ENCODE results near the gene ME1.

The ME1 gene

DNA sequence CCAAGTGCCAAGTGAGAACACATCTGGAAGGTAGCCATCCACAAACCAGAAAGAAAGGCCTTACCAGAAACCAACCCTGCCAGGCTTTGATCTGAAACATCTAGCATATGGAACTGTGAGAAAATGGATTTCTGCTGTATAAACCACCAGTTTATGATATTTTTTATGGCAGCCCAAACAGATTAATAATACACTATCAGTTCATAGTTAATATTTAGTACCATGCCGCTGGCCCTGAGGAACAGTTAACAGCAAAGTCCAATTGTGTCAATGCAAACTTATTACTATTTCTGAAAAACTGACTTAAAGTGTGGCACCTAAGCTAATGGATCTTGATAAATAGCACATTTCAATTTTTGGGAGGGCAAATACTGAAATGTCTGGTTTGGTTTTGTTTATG, 46.1 kb upstream of the ME1 start:
- Histone ChIP-seq H3K9ac (ENCODE audit: low read length) (no peak overlapping the region), H3K4me1 (ENCODE audit: low read length) (no peaks in the 10 kb centered on the region), H3K27ac (ENCODE audit: low read length) (no peak overlapping the region), H3K4me2 (ENCODE audit: low read depth, low read length) (no peak overlapping the region), H3K27me3 (replicated peaks; ENCODE audit: insufficient read depth, low read length) (no peaks in the 10 kb centered on the region), H3K79me2 (ENCODE audit: low read length) (no peaks in the 10 kb centered on the region), H4K20me1 (ENCODE audit: insufficient read depth, low read length) (no peaks in the 10 kb centered on the region), H3K36me3 (replicated peaks; ENCODE audit: insufficient read depth, low read length) (no peaks in the 10 kb centered on the region), H3K9me3 (replicated peaks; ENCODE audit: insufficient read depth, low read length) (no peaks in the 10 kb centered on the region), H3F3A (ENCODE audit: insufficient read depth, low read length) (no peaks in the 10 kb centered on the region), H3K9me2 (replicated peaks; ENCODE audit: insufficient read depth, low read length) (no peaks in the 10 kb centered on the region), H2AFZ (ENCODE audit: low read length) (no peak overlapping the region), H3K4me3 (ENCODE audit: low read length) (no peak overlapping the region)
- DNase-seq = no peak
- TF ChIP-seq EZH2 (optimal IDR thresholded peaks at IDR 0.05; ENCODE audit: low read depth, low read length) (no peak), EZH2phosphoT487 (IDR thresholded peaks at IDR 0.05; ENCODE audit: low read length) (no peak)
- TF ChIP-seq, protein P1, sequence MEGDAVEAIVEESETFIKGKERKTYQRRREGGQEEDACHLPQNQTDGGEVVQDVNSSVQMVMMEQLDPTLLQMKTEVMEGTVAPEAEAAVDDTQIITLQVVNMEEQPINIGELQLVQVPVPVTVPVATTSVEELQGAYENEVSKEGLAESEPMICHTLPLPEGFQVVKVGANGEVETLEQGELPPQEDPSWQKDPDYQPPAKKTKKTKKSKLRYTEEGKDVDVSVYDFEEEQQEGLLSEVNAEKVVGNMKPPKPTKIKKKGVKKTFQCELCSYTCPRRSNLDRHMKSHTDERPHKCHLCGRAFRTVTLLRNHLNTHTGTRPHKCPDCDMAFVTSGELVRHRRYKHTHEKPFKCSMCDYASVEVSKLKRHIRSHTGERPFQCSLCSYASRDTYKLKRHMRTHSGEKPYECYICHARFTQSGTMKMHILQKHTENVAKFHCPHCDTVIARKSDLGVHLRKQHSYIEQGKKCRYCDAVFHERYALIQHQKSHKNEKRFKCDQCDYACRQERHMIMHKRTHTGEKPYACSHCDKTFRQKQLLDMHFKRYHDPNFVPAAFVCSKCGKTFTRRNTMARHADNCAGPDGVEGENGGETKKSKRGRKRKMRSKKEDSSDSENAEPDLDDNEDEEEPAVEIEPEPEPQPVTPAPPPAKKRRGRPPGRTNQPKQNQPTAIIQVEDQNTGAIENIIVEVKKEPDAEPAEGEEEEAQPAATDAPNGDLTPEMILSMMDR (IDR thresholded peaks at IDR 0.05; ENCODE audit: low read length) = no peak

DNA sequence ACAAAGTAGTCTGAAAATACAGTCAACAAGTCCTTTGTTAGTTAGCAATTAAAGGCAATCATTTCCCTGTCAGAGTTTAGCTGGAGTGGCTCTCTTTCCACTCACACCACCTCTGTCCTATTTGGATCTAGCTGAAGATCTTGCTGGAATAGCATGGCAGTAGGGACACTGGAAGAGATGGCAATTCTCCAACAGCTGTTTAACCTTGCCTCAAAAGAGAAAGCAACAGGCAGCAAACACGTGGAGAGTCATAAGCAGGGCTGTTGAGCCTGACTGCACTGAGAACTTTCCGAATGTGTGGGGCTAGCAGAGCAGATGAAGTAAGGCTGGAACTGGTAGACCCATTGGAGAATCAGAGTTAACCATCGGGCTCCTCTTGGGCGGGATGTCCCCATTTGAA, 43.5 kb upstream of the ME1 start:
- Histone ChIP-seq H3K9me2 (replicated peaks; ENCODE audit: insufficient read depth, low read length) (no peaks in the 10 kb centered on the region), H3K36me3 (replicated peaks; ENCODE audit: insufficient read depth, low read length) (no peaks in the 10 kb centered on the region), H2AFZ (ENCODE audit: low read length) (no peak overlapping the region), H3K4me3 (ENCODE audit: low read length) (no peak overlapping the region), H3F3A (ENCODE audit: insufficient read depth, low read length) (no peaks in the 10 kb centered on the region), H3K27ac (ENCODE audit: low read length) (no peak overlapping the region), H3K9me3 (replicated peaks; ENCODE audit: insufficient read depth, low read length) (no peaks in the 10 kb centered on the region), H3K9ac (ENCODE audit: low read length) (no peak overlapping the region), H3K4me2 (ENCODE audit: low read depth, low read length) (no peak overlapping the region), H3K4me1 (ENCODE audit: low read length) (no peaks in the 10 kb centered on the region), H4K20me1 (ENCODE audit: insufficient read depth, low read length) (no peaks in the 10 kb centered on the region), H3K27me3 (replicated peaks; ENCODE audit: insufficient read depth, low read length) (no peaks in the 10 kb centered on the region), H3K79me2 (ENCODE audit: low read length) (no peaks in the 10 kb centered on the region)
- no peak for DNase-seq
- no peak for TF ChIP-seq EZH2 (optimal IDR thresholded peaks at IDR 0.05; ENCODE audit: low read depth, low read length)
- no peak for TF ChIP-seq EZH2phosphoT487 (IDR thresholded peaks at IDR 0.05; ENCODE audit: low read length)
- TF ChIP-seq, protein P1 (IDR thresholded peaks at IDR 0.05; ENCODE audit: low read length) = no peak

DNA sequence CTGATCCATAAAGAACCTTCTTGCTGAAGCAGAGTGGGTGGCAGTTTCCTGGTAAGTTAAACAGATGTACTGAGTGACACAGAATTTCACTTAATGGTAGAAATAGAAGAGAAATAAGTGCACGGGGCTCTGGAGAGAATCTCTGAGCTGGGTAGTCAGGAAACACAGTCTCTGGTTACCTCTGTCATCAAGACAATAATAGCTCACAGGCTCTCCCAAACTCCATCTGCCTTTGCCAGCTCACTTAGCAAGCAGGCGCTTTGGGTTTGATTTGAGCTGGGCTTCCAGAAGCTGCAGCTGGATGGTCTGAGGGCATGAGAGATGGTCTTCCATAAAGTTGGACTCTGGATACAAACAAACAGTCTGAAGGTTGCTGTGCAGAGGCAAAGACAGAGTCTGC, 41.9 kb upstream of the ME1 start:
- no peak overlapping the region for H3K9ac ChIP-seq (ENCODE audit: low read length)
- H2AFZ ChIP-seq (ENCODE audit: low read length) = no peak overlapping the region
- H3K9me3 ChIP-seq (replicated peaks; ENCODE audit: insufficient read depth, low read length) = no peaks in the 10 kb centered on the region
- H3K79me2 ChIP-seq (ENCODE audit: low read length) = no peaks in the 10 kb centered on the region
- no peaks in the 10 kb centered on the region for H3K4me1 ChIP-seq (ENCODE audit: low read length)
- no peaks in the 10 kb centered on the region for H4K20me1 ChIP-seq (ENCODE audit: insufficient read depth, low read length)
- DNase-seq = no peak
- no peaks in the 10 kb centered on the region for H3K27me3 ChIP-seq (replicated peaks; ENCODE audit: insufficient read depth, low read length)
- no peaks in the 10 kb centered on the region for H3F3A ChIP-seq (ENCODE audit: insufficient read depth, low read length)
- TF ChIP-seq, protein P1 (IDR thresholded peaks at IDR 0.05; ENCODE audit: low read length) = no peak
- TF ChIP-seq EZH2phosphoT487 (IDR thresholded peaks at IDR 0.05; ENCODE audit: low read length) (no peak), EZH2 (optimal IDR thresholded peaks at IDR 0.05; ENCODE audit: low read depth, low read length) (no peak)
- no peak overlapping the region for H3K4me3 ChIP-seq (ENCODE audit: low read length)
- no peak overlapping the region for H3K4me2 ChIP-seq (ENCODE audit: low read depth, low read length)
- H3K36me3 ChIP-seq (replicated peaks; ENCODE audit: insufficient read depth, low read length) = no peaks in the 10 kb centered on the region
- no peaks in the 10 kb centered on the region for H3K9me2 ChIP-seq (replicated peaks; ENCODE audit: insufficient read depth, low read length)
- H3K27ac ChIP-seq (ENCODE audit: low read length) = no peak overlapping the region
